HL-60 (cell line): ENCODE data around the gene ASTN2.

ENCODE experiments used
- GABPA ChIP-seq: IDR thresholded peaks from 2 replicates; pipeline ENCODE4 v1.6.1; 2012; ENCODE audit warnings: low read depth
- POLR2AphosphoS5 ChIP-seq: IDR thresholded peaks from 2 replicates; pipeline ENCODE4 v1.6.1; 2012; ENCODE audit warnings: low read depth
- TF ChIP-seq, protein P1 (sequence below): IDR thresholded peaks from one replicate; pipeline ENCODE4 v1.5.1; 2011; ENCODE audit warnings: low read length, control low read depth, inconsistent platforms; ENCODE audit not compliant: insufficient read depth

DNA sequence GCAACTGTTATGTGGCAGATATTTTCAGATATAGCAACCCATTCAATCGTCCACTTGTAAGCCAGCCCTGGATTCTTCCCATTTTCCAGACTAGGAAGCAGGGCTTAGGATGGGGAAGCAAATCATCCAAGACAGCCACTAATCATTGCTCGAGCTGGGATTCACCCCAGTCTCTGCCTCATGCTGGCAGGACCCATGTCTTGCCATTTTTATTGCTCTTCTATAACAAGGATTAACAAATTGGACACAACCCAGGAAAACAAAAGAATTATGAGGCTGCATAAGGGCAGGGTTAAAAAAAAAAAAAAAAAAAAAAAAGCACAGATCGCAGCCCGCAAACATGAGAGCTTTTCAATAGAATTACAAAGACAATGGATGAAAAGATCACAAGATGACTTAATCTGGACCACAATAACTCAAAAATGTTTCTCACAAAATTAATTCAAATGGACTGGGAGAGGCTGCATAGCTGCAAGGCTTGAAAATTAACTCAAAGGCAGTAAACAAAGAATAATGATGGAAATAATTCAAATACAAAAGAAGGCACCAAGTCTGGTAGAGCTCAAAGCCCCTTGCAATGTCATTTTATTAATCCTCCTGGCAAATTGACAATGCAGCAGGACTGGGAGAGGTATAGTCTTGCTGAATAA lies 40.7 kb downstream of the ASTN2 start:
- TF ChIP-seq, protein P1, sequence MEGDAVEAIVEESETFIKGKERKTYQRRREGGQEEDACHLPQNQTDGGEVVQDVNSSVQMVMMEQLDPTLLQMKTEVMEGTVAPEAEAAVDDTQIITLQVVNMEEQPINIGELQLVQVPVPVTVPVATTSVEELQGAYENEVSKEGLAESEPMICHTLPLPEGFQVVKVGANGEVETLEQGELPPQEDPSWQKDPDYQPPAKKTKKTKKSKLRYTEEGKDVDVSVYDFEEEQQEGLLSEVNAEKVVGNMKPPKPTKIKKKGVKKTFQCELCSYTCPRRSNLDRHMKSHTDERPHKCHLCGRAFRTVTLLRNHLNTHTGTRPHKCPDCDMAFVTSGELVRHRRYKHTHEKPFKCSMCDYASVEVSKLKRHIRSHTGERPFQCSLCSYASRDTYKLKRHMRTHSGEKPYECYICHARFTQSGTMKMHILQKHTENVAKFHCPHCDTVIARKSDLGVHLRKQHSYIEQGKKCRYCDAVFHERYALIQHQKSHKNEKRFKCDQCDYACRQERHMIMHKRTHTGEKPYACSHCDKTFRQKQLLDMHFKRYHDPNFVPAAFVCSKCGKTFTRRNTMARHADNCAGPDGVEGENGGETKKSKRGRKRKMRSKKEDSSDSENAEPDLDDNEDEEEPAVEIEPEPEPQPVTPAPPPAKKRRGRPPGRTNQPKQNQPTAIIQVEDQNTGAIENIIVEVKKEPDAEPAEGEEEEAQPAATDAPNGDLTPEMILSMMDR: no peak
- no peak for TF ChIP-seq POLR2AphosphoS5
- TF ChIP-seq GABPA: no peak
